ENCODE measurements around the gene CYP24A1. TPM values are rescaled to one million over a fixed set of nuclear protein-coding genes. Genes with fewer than 3 reads are reported as not detected.

CYP24A1 gene
- total RNA-seq, 1 donor from 2014 or later, result 5.9 TPM

GRCh38 chr20:54212871-54213270 is 39.1 kb upstream of the CYP24A1 start:
- Histone ChIP-seq H3K4me3 (no peak overlapping the region), H3K36me3 (peaks cover 0 to 17% of the 10 kb centered on the region in 2 donors), H3K27me3 (no peaks in the 10 kb centered on the region), H3K27ac (no peak overlapping the region), H3K4me1 (peaks cover 40% of the 10 kb centered on the region), H3K9me3 (no peaks in the 10 kb centered on the region)
- TF ChIP-seq POLR2A (IDR thresholded peaks at IDR 0.05) (no peak), POLR2AphosphoS5 (IDR thresholded peaks at IDR 0.05; ENCODE audit: insufficient read depth in 1 of 2, low read depth in 1 of 2) (no peak), CTCF (IDR thresholded peaks at IDR 0.05) (no peak)
- DNase-seq (ENCODE audit: extremely low spot score in 2 of 2), result no peak
- intact Hi-C loops (cut with DNase I), result no loop called here

- Histone ChIP-seq H3K4me1 (peaks cover 43% of the 10 kb centered on the region), H3K27ac (no peak overlapping the region), H3K9me3 (no peaks in the 10 kb centered on the region), H3K4me3 (no peak overlapping the region), H3K36me3 (peaks cover 0 to 12% of the 10 kb centered on the region in 2 donors), H3K27me3 (no peaks in the 10 kb centered on the region)
- intact Hi-C loops (cut with DNase I), result no loop called here
- no peak for DNase-seq (ENCODE audit: extremely low spot score in 2 of 2)
- TF ChIP-seq POLR2A (IDR thresholded peaks at IDR 0.05), result no peak
- no peak for TF ChIP-seq POLR2AphosphoS5 (IDR thresholded peaks at IDR 0.05; ENCODE audit: insufficient read depth in 1 of 2, low read depth in 1 of 2)
- no peak for TF ChIP-seq CTCF (IDR thresholded peaks at IDR 0.05)
Observed at GRCh38 chr20:54212226-54212625, 38.4 kb upstream of the CYP24A1 start.

GRCh38 chr20:54209216-54209813 is 35.5 kb upstream of the CYP24A1 start:
- Histone ChIP-seq H3K36me3 (no peaks in the 10 kb centered on the region), H3K9me3 (no peaks in the 10 kb centered on the region), H3K27ac (peak overlapping the region; percentile 99), H3K4me1 (peaks cover 43% of the 10 kb centered on the region), H3K4me3 (peak overlapping the region; percentile 84 to 97), H3K27me3 (no peaks in the 10 kb centered on the region)
- DNase-seq (ENCODE audit: extremely low spot score in 2 of 2), result no peak
- intact Hi-C loops (cut with DNase I), result no loop called here
- no peak for TF ChIP-seq POLR2A (IDR thresholded peaks at IDR 0.05)
- TF ChIP-seq POLR2AphosphoS5 (IDR thresholded peaks at IDR 0.05; ENCODE audit: insufficient read depth in 1 of 2, low read depth in 1 of 2), result no peak

GRCh38 chr20:54208548-54209176 is 34.9 kb upstream of the CYP24A1 start:
- TF ChIP-seq POLR2A (IDR thresholded peaks at IDR 0.05) (no peak), POLR2AphosphoS5 (IDR thresholded peaks at IDR 0.05; ENCODE audit: insufficient read depth in 1 of 2, low read depth in 1 of 2) (no peak), CTCF (IDR thresholded peaks at IDR 0.05) (no peak)
- intact Hi-C loops (cut with DNase I), result no loop called here
- no peaks in the 10 kb centered on the region for H3K9me3 ChIP-seq
- no peak for DNase-seq (ENCODE audit: extremely low spot score in 2 of 2)
- H3K27me3 ChIP-seq, result no peaks in the 10 kb centered on the region
- peak overlapping the region; percentile 84 to 97 for H3K4me3 ChIP-seq
- H3K27ac ChIP-seq, result peak overlapping the region; percentile 99
- H3K36me3 ChIP-seq, result no peaks in the 10 kb centered on the region
- peaks cover 43% of the 10 kb centered on the region for H3K4me1 ChIP-seq

GRCh38 chr20:54207743-54208547 is 34.2 kb upstream of the CYP24A1 start, which contains the start of gene PFDN4:
Gene PFDN4 (plus strand): TSS chr20:54208087. CDS start chr20:54208101, 14 bp downstream.
- H3K4me1 ChIP-seq, result peaks cover 38% of the 10 kb centered on the region
- H3K27ac ChIP-seq, result peak within 1 kb of the TSS; percentile 99
- DNase-seq (ENCODE audit: extremely low spot score in 2 of 2), result no peak
- no peaks in the 10 kb centered on the region for H3K9me3 ChIP-seq
- H3K36me3 ChIP-seq, result no peaks in the 10 kb centered on the region
- H3K27me3 ChIP-seq, result no peaks in the 10 kb centered on the region
- TF ChIP-seq CTCF (IDR thresholded peaks at IDR 0.05), result peak; percentile 45 to 80 (median 67)
- TF ChIP-seq POLR2AphosphoS5 (IDR thresholded peaks at IDR 0.05; ENCODE audit: insufficient read depth in 1 of 2, low read depth in 1 of 2), result peak; percentile 74 to 81
- TF ChIP-seq POLR2A (IDR thresholded peaks at IDR 0.05), result no peak
- H3K4me3 ChIP-seq, result peak within 1 kb of the TSS; percentile 84 to 97
- intact Hi-C loops (cut with DNase I), result no loop called here
